GM10266 (cell line): ENCODE results near the gene TRIM49D1.
"Not testable (repeated sequence)": the region's sequence is repeated elsewhere in the genome, so short reads cannot be mapped to it uniquely, and the experiment has no call there.

Source experiments
- DNase-seq: peaks from one replicate; pipeline ENCODE4 v3.0.0; 2012; ENCODE audit errors: extremely low spot score
- CTCF ChIP-seq: IDR thresholded peaks from 2 replicates; pipeline ENCODE4 v1.5.1; 2012; ENCODE audit warnings: mild to moderate bottlenecking, low read depth; ENCODE audit not compliant: control insufficient read depth, insufficient read depth; ENCODE audit errors: missing control alignments

The TRIM49D1 gene, protein sequence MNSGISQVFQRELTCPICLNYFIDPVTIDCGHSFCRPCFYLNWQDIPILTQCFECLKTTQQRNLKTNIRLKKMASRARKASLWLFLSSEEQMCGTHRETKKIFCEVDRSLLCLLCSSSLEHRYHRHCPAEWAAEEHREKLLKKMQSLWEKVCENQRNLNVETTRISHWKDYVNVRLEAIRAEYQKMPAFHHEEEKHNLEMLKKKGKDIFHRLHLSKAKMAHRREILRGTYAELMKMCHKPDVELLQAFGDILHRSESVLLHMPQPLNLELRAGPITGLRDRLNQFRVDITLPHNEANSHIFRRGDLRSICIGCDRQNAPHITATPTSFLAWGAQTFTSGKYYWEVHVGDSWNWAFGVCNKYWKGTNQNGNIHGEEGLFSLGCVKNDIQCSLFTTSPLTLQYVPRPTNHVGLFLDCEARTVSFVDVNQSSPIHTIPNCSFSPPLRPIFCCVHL

GRCh38 chr11:89922195-89922660 is at the start of gene TRIM49D1:
TRIM49D1 (minus strand) TSS chr11:89922245; CDS start chr11:89917710, 4,535 bp downstream.
- DNase-seq, result peak; percentile 1
- TF ChIP-seq CTCF, result no peak

- not testable (repeated sequence) for DNase-seq
These were observed 43.7 kb upstream of the TRIM49D1 start, which contains the start of gene TRIM64 for GRCh38 chr11:89965737-89966136. TRIM64 (plus strand) TSS chr11:89966037; CDS start chr11:89968504, 2,467 bp downstream.

- not testable (repeated sequence) for DNase-seq
These were observed 38.8 kb upstream of the TRIM49D1 start for GRCh38 chr11:89960833-89961232.

- DNase-seq, result not testable (repeated sequence)
These were observed 1.7 kb upstream of the TRIM49D1 start, which contains the start of gene TRIM49D2 for GRCh38 chr11:89923764-89924163. TRIM49D2 (plus strand) TSS chr11:89924064; CDS start chr11:89926762, 2,698 bp downstream.

DNA sequence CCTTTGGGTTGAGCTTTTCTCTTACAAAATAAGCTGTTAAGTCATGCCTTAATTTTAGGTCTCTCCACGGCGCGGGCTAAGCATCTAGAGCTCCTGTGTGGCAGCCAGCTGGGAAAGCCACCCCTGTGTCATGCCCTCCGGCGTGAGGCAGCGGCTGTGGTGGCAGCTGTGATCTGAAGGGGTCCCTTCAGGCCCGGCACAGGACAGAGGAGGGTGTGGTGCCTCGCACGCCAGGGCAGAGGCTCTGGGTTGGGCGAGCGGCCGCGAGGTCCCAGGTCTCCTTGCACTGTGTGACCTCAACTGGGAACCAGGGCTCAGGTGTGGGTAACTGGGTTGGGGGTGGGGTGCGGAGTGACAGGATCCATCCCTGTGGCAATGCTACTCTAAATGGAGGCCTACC is 21.2 kb downstream of the TRIM49D1 start:
- DNase-seq, result not testable (repeated sequence)

GRCh38 chr11:89893245-89893644 is 28.8 kb downstream of the TRIM49D1 start:
- DNase-seq, result not testable (repeated sequence)

DNA sequence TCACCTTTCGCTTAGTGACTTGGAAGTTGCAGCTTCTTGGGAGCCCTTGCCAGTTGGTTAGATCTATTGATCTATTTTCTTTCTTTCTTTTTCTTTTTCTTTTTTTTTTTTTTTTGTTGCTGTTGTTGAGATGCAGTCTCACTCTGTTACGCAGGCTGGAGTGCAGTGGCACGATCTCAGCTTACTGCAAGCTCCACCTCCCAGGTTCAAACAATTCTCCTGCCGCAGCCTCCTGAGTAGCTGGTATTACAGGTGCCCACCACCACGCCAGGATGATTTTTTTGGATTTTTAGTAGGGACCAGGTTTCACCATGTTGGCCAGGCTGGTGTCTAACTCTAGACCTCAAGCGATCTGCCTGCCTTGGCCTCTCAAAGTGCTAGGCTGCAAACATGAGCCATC is 44.5 kb downstream of the TRIM49D1 start:
- not testable (repeated sequence) for DNase-seq

DNA sequence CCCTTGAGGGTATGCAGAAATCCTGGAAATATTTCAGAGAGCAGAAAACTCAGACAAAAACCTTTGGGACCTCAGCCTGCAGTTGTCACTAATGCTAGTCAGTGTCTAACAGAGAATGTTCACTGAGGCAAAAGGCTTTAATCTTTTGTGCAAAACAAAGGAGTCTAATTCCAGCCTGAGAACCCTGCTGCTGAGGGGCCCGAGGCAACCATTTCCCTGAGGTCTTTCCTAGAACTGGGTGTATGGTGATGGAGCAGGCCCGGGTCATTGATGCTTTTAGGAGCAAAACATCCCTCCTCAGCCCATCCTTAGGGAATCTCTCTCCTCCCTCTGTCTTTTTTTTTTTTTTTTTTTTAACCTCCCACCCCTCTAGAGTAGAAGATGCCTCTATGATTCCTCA is 49.5 kb downstream of the TRIM49D1 start:
- DNase-seq, result not testable (repeated sequence)

- DNase-seq, result not testable (repeated sequence)
These were observed 56.8 kb downstream of the TRIM49D1 start for GRCh38 chr11:89865223-89865622.

DNA sequence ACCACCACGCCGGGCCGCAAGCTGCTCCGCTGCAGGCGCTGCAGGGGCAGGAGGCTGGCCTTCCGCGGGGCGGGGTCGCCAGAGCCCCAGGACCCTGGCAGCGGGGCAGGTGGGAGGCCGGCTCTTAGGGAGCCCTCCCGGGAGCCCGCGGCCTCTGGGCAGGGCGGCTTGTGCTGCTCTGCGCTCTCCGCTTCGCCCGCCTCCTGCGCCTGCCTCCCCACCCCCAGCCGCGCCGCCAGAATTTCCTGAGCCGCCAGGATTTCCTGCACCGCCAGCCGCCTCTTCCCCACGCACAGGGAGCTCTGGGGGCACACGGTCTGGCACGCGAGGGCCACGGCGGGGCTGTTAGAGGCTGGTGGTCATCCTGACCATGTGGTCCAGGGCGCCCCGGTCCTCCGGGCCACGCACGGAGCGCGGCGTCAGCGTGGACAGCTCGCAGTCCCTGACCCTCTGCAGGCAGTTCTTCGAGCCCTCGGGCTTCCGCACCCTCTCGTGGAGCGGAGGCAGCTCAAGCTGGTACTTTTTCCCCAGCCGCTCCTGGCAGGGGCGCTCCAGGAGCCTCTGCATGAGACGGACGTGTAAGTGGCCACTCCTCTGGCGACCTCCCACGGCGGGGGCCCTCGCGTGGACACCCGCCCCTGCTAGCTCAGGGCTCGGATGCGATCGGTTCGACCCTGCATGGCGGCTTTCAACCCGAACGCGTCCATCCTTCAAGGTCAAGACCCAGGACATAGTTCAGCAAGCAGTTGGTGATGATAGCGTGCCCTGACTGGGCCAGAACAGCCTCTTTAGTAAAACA is 57.9 kb downstream of the TRIM49D1 start:
- not testable (repeated sequence) for DNase-seq
